HUES48 (cell line): ENCODE data around the gene MSI2.

ENCODE experiments used
- H3K27ac ChIP-seq: one replicate; pipeline ENCODE4 v1.7.0; 2013; ENCODE audit warnings: low read depth, low read length, inconsistent platforms
- H3K27me3 ChIP-seq: 2 replicates; pipeline ENCODE4 v1.6.1; 2013; ENCODE audit warnings: mild to moderate bottlenecking, low read length; ENCODE audit not compliant: control insufficient read depth, insufficient read depth
- H3K36me3 ChIP-seq: 2 replicates; pipeline ENCODE4 v1.6.1; 2013; ENCODE audit warnings: low read length; ENCODE audit not compliant: control insufficient read depth, insufficient read depth
- H3K4me1 ChIP-seq: 2 replicates; pipeline ENCODE4 v1.6.1; 2013; ENCODE audit warnings: mild to moderate bottlenecking, low read length; ENCODE audit not compliant: control insufficient read depth, insufficient read depth
- H3K4me3 ChIP-seq: 2 replicates; pipeline ENCODE4 v1.5.1; 2013; ENCODE audit warnings: mild to moderate bottlenecking, low read depth, low read length
- H3K9ac ChIP-seq: 2 replicates; pipeline ENCODE4 v1.6.1; 2013; ENCODE audit warnings: mild to moderate bottlenecking, low read depth, low read length, moderate library complexity
- H3K9me3 ChIP-seq: 2 replicates; pipeline ENCODE4 v1.6.1; 2013; ENCODE audit warnings: low read length; ENCODE audit not compliant: control insufficient read depth, insufficient read depth

The MSI2 gene

GRCh38 chr17:57522042-57523005, 266.0 kb downstream of the MSI2 start:
- Histone ChIP-seq H3K36me3 (no peaks in the 10 kb centered on the region), H3K9ac (no peak overlapping the region), H3K4me3 (no peak overlapping the region), H3K27me3 (no peaks in the 10 kb centered on the region), H3K9me3 (no peaks in the 10 kb centered on the region), H3K27ac (no peak overlapping the region), H3K4me1 (peaks cover 24% of the 10 kb centered on the region)

- H3K27ac ChIP-seq, result no peak overlapping the region
Measured at GRCh38 chr17:57523926-57524632, 267.8 kb downstream of the MSI2 start.

GRCh38 chr17:57524839-57525568, 268.7 kb downstream of the MSI2 start:
- H3K9me3 ChIP-seq, result no peaks in the 10 kb centered on the region
- no peaks in the 10 kb centered on the region for H3K27me3 ChIP-seq
- peak overlapping the region; percentile 5 for H3K27ac ChIP-seq
- H3K36me3 ChIP-seq, result no peaks in the 10 kb centered on the region
- no peak overlapping the region for H3K9ac ChIP-seq
- peaks cover 36% of the 10 kb centered on the region for H3K4me1 ChIP-seq
- no peak overlapping the region for H3K4me3 ChIP-seq

More at GRCh38 chr17:57523926-57524632, 267.8 kb downstream of the MSI2 start:
- H3K9me3 ChIP-seq, result no peaks in the 10 kb centered on the region
- no peak overlapping the region for H3K4me3 ChIP-seq
- H3K9ac ChIP-seq, result no peak overlapping the region
- no peaks in the 10 kb centered on the region for H3K36me3 ChIP-seq
- H3K4me1 ChIP-seq, result peaks cover 34% of the 10 kb centered on the region
- H3K27me3 ChIP-seq, result no peaks in the 10 kb centered on the region

- no peak overlapping the region for H3K9ac ChIP-seq
- no peak overlapping the region for H3K4me3 ChIP-seq
Measured at GRCh38 chr17:57527221-57528057, 271.1 kb downstream of the MSI2 start.

GRCh38 chr17:57528058-57528451, 271.7 kb downstream of the MSI2 start:
- Histone ChIP-seq H3K36me3 (no peaks in the 10 kb centered on the region), H3K27ac (peak overlapping the region; percentile 67), H3K27me3 (no peaks in the 10 kb centered on the region), H3K4me1 (peaks cover 43% of the 10 kb centered on the region), H3K9ac (no peak overlapping the region), H3K4me3 (no peak overlapping the region), H3K9me3 (no peaks in the 10 kb centered on the region)

More at GRCh38 chr17:57527221-57528057, 271.1 kb downstream of the MSI2 start:
- Histone ChIP-seq H3K27ac (peak overlapping the region; percentile 67), H3K36me3 (no peaks in the 10 kb centered on the region), H3K4me1 (peaks cover 43% of the 10 kb centered on the region), H3K9me3 (no peaks in the 10 kb centered on the region), H3K27me3 (no peaks in the 10 kb centered on the region)

GRCh38 chr17:57530026-57530425, 273.7 kb downstream of the MSI2 start:
- no peaks in the 10 kb centered on the region for H3K36me3 ChIP-seq
- no peak overlapping the region for H3K4me3 ChIP-seq
- H3K9me3 ChIP-seq, result no peaks in the 10 kb centered on the region
- H3K27me3 ChIP-seq, result no peaks in the 10 kb centered on the region
- H3K4me1 ChIP-seq, result peaks cover 34% of the 10 kb centered on the region
- no peak overlapping the region for H3K27ac ChIP-seq
- H3K9ac ChIP-seq, result no peak overlapping the region

- Histone ChIP-seq H3K9ac (no peak overlapping the region), H3K9me3 (no peaks in the 10 kb centered on the region), H3K4me3 (no peak overlapping the region), H3K36me3 (no peaks in the 10 kb centered on the region), H3K27me3 (no peaks in the 10 kb centered on the region), H3K4me1 (peaks cover 39% of the 10 kb centered on the region), H3K27ac (no peak overlapping the region)
Measured at GRCh38 chr17:57530508-57530907, 274.2 kb downstream of the MSI2 start.

- Histone ChIP-seq H3K4me1 (peaks cover 39% of the 10 kb centered on the region), H3K27ac (no peak overlapping the region), H3K27me3 (no peaks in the 10 kb centered on the region), H3K9me3 (no peaks in the 10 kb centered on the region), H3K36me3 (no peaks in the 10 kb centered on the region), H3K9ac (no peak overlapping the region), H3K4me3 (no peak overlapping the region)
Measured at GRCh38 chr17:57531078-57531477, 274.8 kb downstream of the MSI2 start.

- Histone ChIP-seq H3K27ac (no peak overlapping the region), H3K9ac (no peak overlapping the region), H3K9me3 (no peaks in the 10 kb centered on the region), H3K27me3 (no peaks in the 10 kb centered on the region), H3K36me3 (no peaks in the 10 kb centered on the region), H3K4me3 (no peak overlapping the region), H3K4me1 (peaks cover 33% of the 10 kb centered on the region)
Measured at GRCh38 chr17:57531648-57532504, 275.6 kb downstream of the MSI2 start.
